ENCODE measurements around the gene PGA4. TPM values are rescaled to one million over a fixed set of nuclear protein-coding genes. Genes with fewer than 3 reads are reported as not detected.
"Not testable (repeated sequence)": the region's sequence is repeated elsewhere in the genome, so short reads cannot be mapped to it uniquely, and the experiment has no call there.

Gene PGA4
- polyA plus RNA-seq, 1 of the 3 experiments (the other 2 are of a cell fraction), result not detected

DNA sequence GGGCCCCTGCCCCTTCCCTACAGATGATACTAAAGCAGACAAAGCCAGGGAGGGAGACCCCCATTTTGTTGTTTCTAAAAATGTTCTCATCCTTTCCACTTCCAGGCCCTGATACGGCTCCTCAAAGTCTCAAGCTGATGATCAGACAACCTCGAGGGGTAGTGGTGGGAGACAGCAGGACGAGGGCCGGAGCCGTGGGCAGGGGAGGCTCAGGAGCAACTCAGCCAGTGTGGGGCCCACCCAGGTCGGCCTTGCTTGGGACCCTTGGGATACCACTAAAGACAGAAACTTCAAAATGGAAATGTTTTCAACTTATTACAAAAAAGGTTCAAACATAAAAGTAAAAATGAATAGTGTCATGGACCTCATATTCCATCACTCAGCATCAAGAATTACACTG, 45.7 kb upstream of the PGA4 start:
- H3K27me3 ChIP-seq (ENCODE audit: insufficient read depth), result peaks cover 37% of the 10 kb centered on the region; the same call in 1 of the 2 replicates
- no peaks in the 10 kb centered on the region for H3K9me3 ChIP-seq
- no peaks in the 10 kb centered on the region for H3K36me3 ChIP-seq (replicated peaks in 1 of 2; ENCODE audit: control insufficient read depth in 1 of 2, insufficient read depth in 2 of 2, low read length in 1 of 2)
- ChIA-PET CTCF (interaction anchor here (0.6 to 5.7 kb wide), 3 partner anchors 11 to 99 kb away, joined by 3 to 49 read pairs (median 4); no protein-coding TSS in a partner anchor), POLR2A (no interaction called here)
- no peak overlapping the region for H2AFZ ChIP-seq (ENCODE audit: low read depth)
- no peak overlapping the region for H3K4me3 ChIP-seq (ENCODE audit: low read depth in 2 of 2, low read length in 1 of 2)
- TF ChIP-seq NRF1 (IDR thresholded peaks at IDR 0.05; ENCODE audit: low read depth, low read length), result no peak
- H4K20me1 ChIP-seq (ENCODE audit: insufficient read depth), result no peaks in the 10 kb centered on the region
- 49% methylated on average over 6 of the region's 6 CpGs for WGBS (ENCODE audit: low lambda C conversion rate)
- H3K27ac ChIP-seq (ENCODE audit: low read depth in 2 of 2, low read length in 1 of 2), result no peak overlapping the region
- H3K9ac ChIP-seq, result no peak overlapping the region
- H3F3A ChIP-seq (replicated peaks; ENCODE audit: insufficient read depth), result no peaks in the 10 kb centered on the region
- H3K79me2 ChIP-seq (ENCODE audit: insufficient read depth), result no peaks in the 10 kb centered on the region
- H3K4me1 ChIP-seq (ENCODE audit: control insufficient read depth in 1 of 2, insufficient read depth in 2 of 2, low read depth in 1 of 2, low read length in 1 of 2), result no peaks in the 10 kb centered on the region
- H3K4me2 ChIP-seq, result no peak overlapping the region
- no peak for DNase-seq
- H3K9me2 ChIP-seq, result no peaks in the 10 kb centered on the region

GRCh38 chr11:61180205-61180604, 41.9 kb upstream of the PGA4 start:
- DNase-seq; H3K9ac ChIP-seq; H4K20me1 ChIP-seq (ENCODE audit: insufficient read depth); H2AFZ ChIP-seq (ENCODE audit: low read depth); POLR2A ChIA-PET; H3F3A ChIP-seq (replicated peaks; ENCODE audit: insufficient read depth); H3K9me3 ChIP-seq; H3K4me1 ChIP-seq (ENCODE audit: control insufficient read depth in 1 of 2, insufficient read depth in 2 of 2, low read depth in 1 of 2, low read length in 1 of 2); H3K36me3 ChIP-seq (replicated peaks in 1 of 2; ENCODE audit: control insufficient read depth in 1 of 2, insufficient read depth in 2 of 2, low read length in 1 of 2); H3K27ac ChIP-seq (ENCODE audit: low read depth in 2 of 2, low read length in 1 of 2); H3K4me2 ChIP-seq; H3K4me3 ChIP-seq (ENCODE audit: low read depth in 2 of 2, low read length in 1 of 2); H3K79me2 ChIP-seq (ENCODE audit: insufficient read depth); H3K9me2 ChIP-seq: not testable (repeated sequence)
- CTCF ChIA-PET, result interaction anchor here (2.0 kb wide), 1 partner anchor 281 kb away, joined by 6 read pairs; no protein-coding TSS in a partner anchor
- H3K27me3 ChIP-seq (ENCODE audit: insufficient read depth), result peaks cover 16% of the 10 kb centered on the region; the same call in 1 of the 2 replicates
- WGBS (ENCODE audit: low lambda C conversion rate), result 65% methylated on average over 6 of the region's 6 CpGs

DNA sequence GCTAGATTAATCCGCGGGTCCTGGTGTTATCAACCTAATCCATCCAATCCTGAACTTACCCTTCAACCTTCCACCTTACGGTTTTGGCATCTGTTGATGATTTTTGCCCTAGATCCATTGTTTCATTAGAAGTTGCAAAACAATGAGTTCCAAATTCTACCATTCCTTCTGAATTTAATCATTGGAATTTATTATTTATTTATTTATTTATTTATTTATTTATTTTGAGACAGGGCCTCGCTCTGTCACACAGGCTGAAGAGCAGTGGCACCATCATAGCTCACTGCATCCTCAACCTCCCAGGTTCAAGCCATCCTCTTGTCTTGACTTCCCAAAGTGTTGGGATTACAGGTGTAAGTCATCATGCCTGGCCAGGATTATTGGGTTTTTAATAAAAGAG, 40.7 kb upstream of the PGA4 start:
- Histone ChIP-seq H3K79me2 (ENCODE audit: insufficient read depth) (no peaks in the 10 kb centered on the region), H3K4me3 (ENCODE audit: low read depth in 2 of 2, low read length in 1 of 2) (no peak overlapping the region), H3K9me2 (no peaks in the 10 kb centered on the region), H3K9ac (no peak overlapping the region), H3K27ac (ENCODE audit: low read depth in 2 of 2, low read length in 1 of 2) (no peak overlapping the region), H3K4me2 (no peak overlapping the region), H4K20me1 (ENCODE audit: insufficient read depth) (no peaks in the 10 kb centered on the region), H3K4me1 (ENCODE audit: control insufficient read depth in 1 of 2, insufficient read depth in 2 of 2, low read depth in 1 of 2, low read length in 1 of 2) (no peaks in the 10 kb centered on the region), H2AFZ (ENCODE audit: low read depth) (no peak overlapping the region), H3F3A (replicated peaks; ENCODE audit: insufficient read depth) (no peaks in the 10 kb centered on the region), H3K36me3 (replicated peaks in 1 of 2; ENCODE audit: control insufficient read depth in 1 of 2, insufficient read depth in 2 of 2, low read length in 1 of 2) (no peaks in the 10 kb centered on the region), H3K27me3 (ENCODE audit: insufficient read depth) (peaks cover 11% of the 10 kb centered on the region; the same call in 1 of the 2 replicates), H3K9me3 (no peaks in the 10 kb centered on the region)
- no peak for DNase-seq
- ChIA-PET CTCF (interaction anchor here (2.0 kb wide), 1 partner anchor 282 kb away, joined by 6 read pairs; no protein-coding TSS in a partner anchor), POLR2A (interaction anchor here (0.6 kb wide), 1 partner anchor 170 kb away, joined by 4 read pairs; no protein-coding TSS in a partner anchor)
- WGBS (ENCODE audit: low lambda C conversion rate), result 75% methylated on average over 4 of the region's 4 CpGs
- TF ChIP-seq NFIC (IDR thresholded peaks at IDR 0.05; ENCODE audit: borderline replicate concordance) (no peak), CHD2 (IDR thresholded peaks at IDR 0.05; ENCODE audit: low read length, partially characterized antibody) (no peak), USF1 (IDR thresholded peaks at IDR 0.05; ENCODE audit: borderline replicate concordance, low read depth) (no peak), GATA2 (CRISPR knock-in tag; IDR thresholded peaks at IDR 0.05) (no peak), TCF12 (IDR thresholded peaks at IDR 0.05) (no peak), RCOR1 (IDR thresholded peaks at IDR 0.05; ENCODE audit: low read length) (no peak), RXRA (IDR thresholded peaks at IDR 0.05; ENCODE audit: borderline replicate concordance, low read depth) (no peak), GABPA (IDR thresholded peaks at IDR 0.05; ENCODE audit: low read depth) (no peak), EP300 (IDR thresholded peaks at IDR 0.05; ENCODE audit: borderline replicate concordance in 1 of 2, low read depth in 1 of 2, low read length in 1 of 2) (no peak), YY1 (IDR thresholded peaks at IDR 0.05; ENCODE audit: low read depth) (no peak)
- TF ChIP-seq, protein P1, sequence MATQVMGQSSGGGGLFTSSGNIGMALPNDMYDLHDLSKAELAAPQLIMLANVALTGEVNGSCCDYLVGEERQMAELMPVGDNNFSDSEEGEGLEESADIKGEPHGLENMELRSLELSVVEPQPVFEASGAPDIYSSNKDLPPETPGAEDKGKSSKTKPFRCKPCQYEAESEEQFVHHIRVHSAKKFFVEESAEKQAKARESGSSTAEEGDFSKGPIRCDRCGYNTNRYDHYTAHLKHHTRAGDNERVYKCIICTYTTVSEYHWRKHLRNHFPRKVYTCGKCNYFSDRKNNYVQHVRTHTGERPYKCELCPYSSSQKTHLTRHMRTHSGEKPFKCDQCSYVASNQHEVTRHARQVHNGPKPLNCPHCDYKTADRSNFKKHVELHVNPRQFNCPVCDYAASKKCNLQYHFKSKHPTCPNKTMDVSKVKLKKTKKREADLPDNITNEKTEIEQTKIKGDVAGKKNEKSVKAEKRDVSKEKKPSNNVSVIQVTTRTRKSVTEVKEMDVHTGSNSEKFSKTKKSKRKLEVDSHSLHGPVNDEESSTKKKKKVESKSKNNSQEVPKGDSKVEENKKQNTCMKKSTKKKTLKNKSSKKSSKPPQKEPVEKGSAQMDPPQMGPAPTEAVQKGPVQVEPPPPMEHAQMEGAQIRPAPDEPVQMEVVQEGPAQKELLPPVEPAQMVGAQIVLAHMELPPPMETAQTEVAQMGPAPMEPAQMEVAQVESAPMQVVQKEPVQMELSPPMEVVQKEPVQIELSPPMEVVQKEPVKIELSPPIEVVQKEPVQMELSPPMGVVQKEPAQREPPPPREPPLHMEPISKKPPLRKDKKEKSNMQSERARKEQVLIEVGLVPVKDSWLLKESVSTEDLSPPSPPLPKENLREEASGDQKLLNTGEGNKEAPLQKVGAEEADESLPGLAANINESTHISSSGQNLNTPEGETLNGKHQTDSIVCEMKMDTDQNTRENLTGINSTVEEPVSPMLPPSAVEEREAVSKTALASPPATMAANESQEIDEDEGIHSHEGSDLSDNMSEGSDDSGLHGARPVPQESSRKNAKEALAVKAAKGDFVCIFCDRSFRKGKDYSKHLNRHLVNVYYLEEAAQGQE (IDR thresholded peaks at IDR 0.05; ENCODE audit: low read depth, low read length), result no peak
- TF ChIP-seq, protein P2, sequence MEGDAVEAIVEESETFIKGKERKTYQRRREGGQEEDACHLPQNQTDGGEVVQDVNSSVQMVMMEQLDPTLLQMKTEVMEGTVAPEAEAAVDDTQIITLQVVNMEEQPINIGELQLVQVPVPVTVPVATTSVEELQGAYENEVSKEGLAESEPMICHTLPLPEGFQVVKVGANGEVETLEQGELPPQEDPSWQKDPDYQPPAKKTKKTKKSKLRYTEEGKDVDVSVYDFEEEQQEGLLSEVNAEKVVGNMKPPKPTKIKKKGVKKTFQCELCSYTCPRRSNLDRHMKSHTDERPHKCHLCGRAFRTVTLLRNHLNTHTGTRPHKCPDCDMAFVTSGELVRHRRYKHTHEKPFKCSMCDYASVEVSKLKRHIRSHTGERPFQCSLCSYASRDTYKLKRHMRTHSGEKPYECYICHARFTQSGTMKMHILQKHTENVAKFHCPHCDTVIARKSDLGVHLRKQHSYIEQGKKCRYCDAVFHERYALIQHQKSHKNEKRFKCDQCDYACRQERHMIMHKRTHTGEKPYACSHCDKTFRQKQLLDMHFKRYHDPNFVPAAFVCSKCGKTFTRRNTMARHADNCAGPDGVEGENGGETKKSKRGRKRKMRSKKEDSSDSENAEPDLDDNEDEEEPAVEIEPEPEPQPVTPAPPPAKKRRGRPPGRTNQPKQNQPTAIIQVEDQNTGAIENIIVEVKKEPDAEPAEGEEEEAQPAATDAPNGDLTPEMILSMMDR (IDR thresholded peaks at IDR 0.05), result no peak
